Subcutaneous adipose tissue (tissue), 4 donors: ENCODE results near the gene TRHDE. TPM values are rescaled to one million over a fixed set of nuclear protein-coding genes. Genes with fewer than 3 reads are reported as not detected.

ENCODE experiments used
- CTCF ChIP-seq: fragments of 450-650 bp; IDR thresholded peaks from one replicate; pipeline ENCODE4 v1.5.1; 2016; ENCODE audit warnings: low read depth, mild to moderate bottlenecking, control low read depth, antibody characterized with exemption, moderate library complexity
- total RNA-seq, 4 donors: library from RNA; depleted of rRNA; stranded (reverse); fragments of >200 nt; gene quantifications; one replicate each; pipeline ENCODE4 v1.1.0, GENCODE V29; 2016

Gene TRHDE
- total RNA-seq, 4 donors from 2014 or later: 17.7 to 30.9 (median 26.1) TPM

- TF ChIP-seq CTCF: no peak
Observed at GRCh38 chr12:72546106-72546505, 273.9 kb downstream of the TRHDE start.

- TF ChIP-seq CTCF: no peak
Observed at GRCh38 chr12:72547573-72547972, 275.4 kb downstream of the TRHDE start.

- TF ChIP-seq CTCF: no peak
Observed at GRCh38 chr12:72549184-72549583, 277.0 kb downstream of the TRHDE start.

GRCh38 chr12:72560003-72560769, 288.0 kb downstream of the TRHDE start:
- TF ChIP-seq CTCF: no peak

GRCh38 chr12:72570601-72571000, 298.4 kb downstream of the TRHDE start:
- TF ChIP-seq CTCF: no peak

- TF ChIP-seq CTCF: no peak
Observed at GRCh38 chr12:72574138-72574537, 302.0 kb downstream of the TRHDE start.

- no peak for TF ChIP-seq CTCF
Observed at GRCh38 chr12:72578327-72578726, 306.2 kb downstream of the TRHDE start.
